ENCODE measurements around the gene FZD7.

Gene FZD7

GRCh38 chr2:202026507-202026906 lies 7.1 kb upstream of the FZD7 start:
- no peaks in the 10 kb centered on the region for H3K4me1 ChIP-seq (ENCODE audit: insufficient read depth, low read length)
- no peaks in the 10 kb centered on the region for H3K27me3 ChIP-seq (ENCODE audit: control insufficient read depth in 1 of 2, insufficient read depth in 2 of 2, low read length in 2 of 2)
- no peak overlapping the region for H3K27ac ChIP-seq (ENCODE audit: low read depth, low read length)
- H3K4me3 ChIP-seq (ENCODE audit: low read depth in 1 of 2, low read length in 2 of 2) = no peak overlapping the region
- no peak overlapping the region for H3K9ac ChIP-seq (ENCODE audit: low read length)
- no peaks in the 10 kb centered on the region for H3K9me3 ChIP-seq (ENCODE audit: low read length)
- no peaks in the 10 kb centered on the region for H3K36me3 ChIP-seq (ENCODE audit: insufficient read depth, low read length)

- Histone ChIP-seq H3K27ac (ENCODE audit: low read depth, low read length) (no peak overlapping the region), H3K9ac (ENCODE audit: low read length) (no peak overlapping the region), H3K4me1 (ENCODE audit: insufficient read depth, low read length) (no peaks in the 10 kb centered on the region), H3K27me3 (ENCODE audit: control insufficient read depth in 1 of 2, insufficient read depth in 2 of 2, low read length in 2 of 2) (no peaks in the 10 kb centered on the region), H3K4me3 (ENCODE audit: low read depth in 1 of 2, low read length in 2 of 2) (no peak overlapping the region), H3K9me3 (ENCODE audit: low read length) (no peaks in the 10 kb centered on the region), H3K36me3 (ENCODE audit: insufficient read depth, low read length) (no peaks in the 10 kb centered on the region)
Measured at GRCh38 chr2:202030691-202031090, 3.0 kb upstream of the FZD7 start.

DNA sequence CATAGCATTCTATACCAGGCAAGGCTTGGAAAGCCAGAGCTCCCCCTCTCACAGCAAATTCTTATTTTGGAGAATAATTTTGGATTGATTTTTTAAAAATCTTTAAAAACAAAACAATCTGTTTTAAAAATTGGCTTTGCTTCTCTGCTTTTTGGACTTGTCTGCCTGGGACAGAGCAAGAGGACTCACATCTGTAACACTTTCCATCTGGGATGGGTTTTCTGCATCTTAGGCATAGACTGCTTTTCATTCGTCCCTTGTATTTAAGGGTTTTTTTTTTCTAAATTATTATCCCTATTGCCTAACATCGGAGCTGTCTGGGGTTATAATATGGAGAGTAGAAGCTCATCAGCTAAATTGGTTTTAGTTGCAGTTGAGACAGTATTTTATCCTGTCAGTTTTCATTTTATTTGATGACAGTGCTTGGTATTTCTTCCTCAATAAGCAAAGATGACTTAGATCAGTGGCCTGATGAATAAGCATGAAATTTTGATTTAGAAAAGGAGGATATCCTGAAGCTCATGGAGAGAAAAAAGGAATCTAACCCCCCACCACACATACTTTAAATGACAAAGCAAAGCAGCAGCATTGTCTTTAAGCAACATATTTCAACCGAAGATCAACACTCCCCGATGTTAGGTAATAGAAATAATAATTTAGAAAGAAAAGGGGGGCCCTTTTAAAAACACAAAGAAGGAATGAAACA lies 2.3 kb upstream of the FZD7 start:
- Histone ChIP-seq H3K9me3 (ENCODE audit: low read length) (no peaks in the 10 kb centered on the region), H3K9ac (ENCODE audit: low read length) (no peak overlapping the region), H3K4me1 (ENCODE audit: insufficient read depth, low read length) (no peaks in the 10 kb centered on the region), H3K36me3 (ENCODE audit: insufficient read depth, low read length) (no peaks in the 10 kb centered on the region), H3K27ac (ENCODE audit: low read depth, low read length) (no peak overlapping the region), H3K27me3 (ENCODE audit: control insufficient read depth in 1 of 2, insufficient read depth in 2 of 2, low read length in 2 of 2) (no peaks in the 10 kb centered on the region), H3K4me3 (ENCODE audit: low read depth in 1 of 2, low read length in 2 of 2) (no peak overlapping the region)

- Histone ChIP-seq H3K4me1 (ENCODE audit: insufficient read depth, low read length) (peaks cover 3% of the 10 kb centered on the region), H3K27me3 (ENCODE audit: control insufficient read depth in 1 of 2, insufficient read depth in 2 of 2, low read length in 2 of 2) (no peaks in the 10 kb centered on the region), H3K9ac (ENCODE audit: low read length) (peak overlapping the region; percentile 92)
Measured at GRCh38 chr2:202032846-202033316, 774 bp upstream of the FZD7 start.

DNA sequence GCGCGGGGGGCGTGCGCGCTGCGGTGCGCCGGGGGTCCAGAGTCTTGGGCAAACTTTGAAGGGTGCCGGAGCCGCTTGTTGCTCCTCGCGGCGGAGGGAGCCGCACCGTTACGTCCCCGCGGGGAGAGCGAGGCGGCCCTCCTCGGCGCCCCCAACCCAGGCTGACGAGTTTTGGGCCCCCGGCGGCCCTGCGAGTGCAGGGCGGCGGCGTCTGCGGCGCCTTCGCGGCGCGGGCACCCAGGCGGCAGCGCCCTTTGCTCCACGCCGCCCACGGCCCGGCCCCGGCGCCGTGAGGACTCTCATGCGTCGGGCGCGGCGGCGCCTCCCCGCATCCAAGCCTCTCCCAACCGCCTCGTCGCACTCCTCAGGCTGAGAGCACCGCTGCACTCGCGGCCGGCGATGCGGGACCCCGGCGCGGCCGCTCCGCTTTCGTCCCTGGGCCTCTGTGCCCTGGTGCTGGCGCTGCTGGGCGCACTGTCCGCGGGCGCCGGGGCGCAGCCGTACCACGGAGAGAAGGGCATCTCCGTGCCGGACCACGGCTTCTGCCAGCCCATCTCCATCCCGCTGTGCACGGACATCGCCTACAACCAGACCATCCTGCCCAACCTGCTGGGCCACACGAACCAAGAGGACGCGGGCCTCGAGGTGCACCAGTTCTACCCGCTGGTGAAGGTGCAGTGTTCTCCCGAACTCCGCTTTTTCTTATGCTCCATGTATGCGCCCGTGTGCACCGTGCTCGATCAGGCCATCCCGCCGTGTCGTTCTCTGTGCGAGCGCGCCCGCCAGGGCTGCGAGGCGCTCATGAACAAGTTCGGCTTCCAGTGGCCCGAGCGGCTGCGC lies 814 bp downstream of the FZD7 start:
- Histone ChIP-seq H3K27ac (ENCODE audit: low read depth, low read length) (peak overlapping the region; percentile 97), H3K9ac (ENCODE audit: low read length) (peak overlapping the region; percentile 88), H3K27me3 (ENCODE audit: control insufficient read depth in 1 of 2, insufficient read depth in 2 of 2, low read length in 2 of 2) (no peaks in the 10 kb centered on the region), H3K4me3 (ENCODE audit: low read depth in 1 of 2, low read length in 2 of 2) (peak overlapping the region; percentile 74 to 87), H3K36me3 (ENCODE audit: insufficient read depth, low read length) (no peaks in the 10 kb centered on the region), H3K9me3 (ENCODE audit: low read length) (no peaks in the 10 kb centered on the region), H3K4me1 (ENCODE audit: insufficient read depth, low read length) (peaks cover 7% of the 10 kb centered on the region)

More at GRCh38 chr2:202032846-202033316, 774 bp upstream of the FZD7 start:
- H3K27ac ChIP-seq (ENCODE audit: low read depth, low read length) = peak overlapping the region; percentile 94
- H3K4me3 ChIP-seq (ENCODE audit: low read depth in 1 of 2, low read length in 2 of 2) = peak overlapping the region; percentile 85 to 88
- H3K9me3 ChIP-seq (ENCODE audit: low read length) = no peaks in the 10 kb centered on the region
- no peaks in the 10 kb centered on the region for H3K36me3 ChIP-seq (ENCODE audit: insufficient read depth, low read length)

- Histone ChIP-seq H3K27ac (ENCODE audit: low read depth, low read length) (peak overlapping the region; percentile 97), H3K9ac (ENCODE audit: low read length) (peak overlapping the region; percentile 88), H3K36me3 (ENCODE audit: insufficient read depth, low read length) (no peaks in the 10 kb centered on the region), H3K9me3 (ENCODE audit: low read length) (no peaks in the 10 kb centered on the region), H3K27me3 (ENCODE audit: control insufficient read depth in 1 of 2, insufficient read depth in 2 of 2, low read length in 2 of 2) (no peaks in the 10 kb centered on the region), H3K4me1 (ENCODE audit: insufficient read depth, low read length) (peaks cover 15% of the 10 kb centered on the region), H3K4me3 (ENCODE audit: low read depth in 1 of 2, low read length in 2 of 2) (peak overlapping the region; percentile 74 to 87)
Measured at GRCh38 chr2:202035089-202035940, 1.7 kb downstream of the FZD7 start.

GRCh38 chr2:202035941-202036372 lies 2.3 kb downstream of the FZD7 start:
- H3K9me3 ChIP-seq (ENCODE audit: low read length) = no peaks in the 10 kb centered on the region
- no peaks in the 10 kb centered on the region for H3K36me3 ChIP-seq (ENCODE audit: insufficient read depth, low read length)
- H3K4me1 ChIP-seq (ENCODE audit: insufficient read depth, low read length) = peaks cover 21% of the 10 kb centered on the region
- H3K9ac ChIP-seq (ENCODE audit: low read length) = peak overlapping the region; percentile 88
- H3K4me3 ChIP-seq (ENCODE audit: low read depth in 1 of 2, low read length in 2 of 2) = peak overlapping the region; percentile 74 to 87
- H3K27me3 ChIP-seq (ENCODE audit: control insufficient read depth in 1 of 2, insufficient read depth in 2 of 2, low read length in 2 of 2) = no peaks in the 10 kb centered on the region
- H3K27ac ChIP-seq (ENCODE audit: low read depth, low read length) = peak overlapping the region; percentile 97

DNA sequence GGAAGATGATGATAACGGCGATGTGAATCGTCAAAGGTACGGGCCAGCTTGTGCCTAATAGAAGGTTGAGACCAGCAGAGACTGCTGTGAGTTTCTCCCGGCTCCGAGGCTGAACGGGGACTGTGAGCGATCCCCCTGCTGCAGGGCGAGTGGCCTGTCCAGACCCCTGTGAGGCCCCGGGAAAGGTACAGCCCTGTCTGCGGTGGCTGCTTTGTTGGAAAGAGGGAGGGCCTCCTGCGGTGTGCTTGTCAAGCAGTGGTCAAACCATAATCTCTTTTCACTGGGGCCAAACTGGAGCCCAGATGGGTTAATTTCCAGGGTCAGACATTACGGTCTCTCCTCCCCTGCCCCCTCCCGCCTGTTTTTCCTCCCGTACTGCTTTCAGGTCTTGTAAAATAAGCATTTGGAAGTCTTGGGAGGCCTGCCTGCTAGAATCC lies 3.0 kb downstream of the FZD7 start:
- Histone ChIP-seq H3K4me1 (ENCODE audit: insufficient read depth, low read length) (peaks cover 23% of the 10 kb centered on the region), H3K9ac (ENCODE audit: low read length) (peak overlapping the region; percentile 88), H3K4me3 (ENCODE audit: low read depth in 1 of 2, low read length in 2 of 2) (peak overlapping the region; percentile 74 to 87), H3K27me3 (ENCODE audit: control insufficient read depth in 1 of 2, insufficient read depth in 2 of 2, low read length in 2 of 2) (no peaks in the 10 kb centered on the region), H3K9me3 (ENCODE audit: low read length) (no peaks in the 10 kb centered on the region), H3K36me3 (ENCODE audit: insufficient read depth, low read length) (peaks cover 6% of the 10 kb centered on the region), H3K27ac (ENCODE audit: low read depth, low read length) (peak overlapping the region; percentile 97)

DNA sequence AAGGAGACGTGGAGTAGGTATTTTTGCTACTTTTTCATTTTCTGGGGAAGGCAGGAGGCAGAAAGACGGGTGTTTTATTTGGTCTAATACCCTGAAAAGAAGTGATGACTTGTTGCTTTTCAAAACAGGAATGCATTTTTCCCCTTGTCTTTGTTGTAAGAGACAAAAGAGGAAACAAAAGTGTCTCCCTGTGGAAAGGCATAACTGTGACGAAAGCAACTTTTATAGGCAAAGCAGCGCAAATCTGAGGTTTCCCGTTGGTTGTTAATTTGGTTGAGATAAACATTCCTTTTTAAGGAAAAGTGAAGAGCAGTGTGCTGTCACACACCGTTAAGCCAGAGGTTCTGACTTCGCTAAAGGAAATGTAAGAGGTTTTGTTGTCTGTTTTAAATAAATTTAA lies 3.4 kb downstream of the FZD7 start:
- Histone ChIP-seq H3K4me3 (ENCODE audit: low read depth in 1 of 2, low read length in 2 of 2) (peak overlapping the region; percentile 74 to 87), H3K9me3 (ENCODE audit: low read length) (no peaks in the 10 kb centered on the region), H3K27me3 (ENCODE audit: control insufficient read depth in 1 of 2, insufficient read depth in 2 of 2, low read length in 2 of 2) (no peaks in the 10 kb centered on the region), H3K4me1 (ENCODE audit: insufficient read depth, low read length) (peaks cover 23% of the 10 kb centered on the region), H3K27ac (ENCODE audit: low read depth, low read length) (peak overlapping the region; percentile 97), H3K9ac (ENCODE audit: low read length) (peak overlapping the region; percentile 88), H3K36me3 (ENCODE audit: insufficient read depth, low read length) (peaks cover 10% of the 10 kb centered on the region)

GRCh38 chr2:202038471-202039277 lies 5.0 kb downstream of the FZD7 start:
- no peaks in the 10 kb centered on the region for H3K27me3 ChIP-seq (ENCODE audit: control insufficient read depth in 1 of 2, insufficient read depth in 2 of 2, low read length in 2 of 2)
- peaks cover 23% of the 10 kb centered on the region for H3K4me1 ChIP-seq (ENCODE audit: insufficient read depth, low read length)
- peak overlapping the region; percentile 46 for H3K9ac ChIP-seq (ENCODE audit: low read length)
- H3K27ac ChIP-seq (ENCODE audit: low read depth, low read length) = peak overlapping the region; percentile 97
- no peaks in the 10 kb centered on the region for H3K9me3 ChIP-seq (ENCODE audit: low read length)
- H3K4me3 ChIP-seq (ENCODE audit: low read depth in 1 of 2, low read length in 2 of 2) = peak overlapping the region; percentile 55 to 87
- H3K36me3 ChIP-seq (ENCODE audit: insufficient read depth, low read length) = peaks cover 11% of the 10 kb centered on the region

Data from muscle layer of colon (tissue), 2 donors.